Stimulated activated CD8-positive, alpha-beta memory T cell treated with anti-CD3 and anti-CD28 coated beads, Interleukin-15, amount 100 ng/mL, for 24 hours (primary cell): ENCODE results near the gene CDC45.

Source experiments
- DNase-seq: peaks from one replicate; pipeline ENCODE4 v3.0.0-alpha.2; 2020; ENCODE audit warnings: low read depth

The CDC45 gene

GRCh38 chr22:19496324-19496630, 16.6 kb downstream of the CDC45 start:
- DNase-seq: no peak

- DNase-seq: no peak
Measured at GRCh38 chr22:19497245-19497644, 17.5 kb downstream of the CDC45 start.

GRCh38 chr22:19498154-19498865, 18.6 kb downstream of the CDC45 start:
- DNase-seq: no peak

- no peak for DNase-seq
Measured at GRCh38 chr22:19498866-19499190, 19.1 kb downstream of the CDC45 start.

GRCh38 chr22:19499236-19499879, 19.6 kb downstream of the CDC45 start:
- DNase-seq: no peak

GRCh38 chr22:19499880-19500242, 20.1 kb downstream of the CDC45 start:
- no peak for DNase-seq

GRCh38 chr22:19501897-19502447, 22.3 kb downstream of the CDC45 start:
- no peak for DNase-seq

GRCh38 chr22:19503367-19503766, 23.6 kb downstream of the CDC45 start:
- DNase-seq: no peak

- DNase-seq: no peak
Measured at GRCh38 chr22:19503869-19504268, 24.1 kb downstream of the CDC45 start.

- DNase-seq: no peak
Measured at GRCh38 chr22:19504900-19505734, 25.4 kb downstream of the CDC45 start.

- no peak for DNase-seq
Measured at GRCh38 chr22:19505735-19506126, 26.0 kb downstream of the CDC45 start.

- no peak for DNase-seq
Measured at GRCh38 chr22:19506212-19506611, 26.5 kb downstream of the CDC45 start.

- no peak for DNase-seq
Measured at GRCh38 chr22:19507534-19507861, 27.8 kb downstream of the CDC45 start.

GRCh38 chr22:19508024-19508776, 28.5 kb downstream of the CDC45 start:
- no peak for DNase-seq

- no peak for DNase-seq
Measured at GRCh38 chr22:19509191-19509590, 29.5 kb downstream of the CDC45 start.

- no peak for DNase-seq
Measured at GRCh38 chr22:19509923-19510322, 30.2 kb downstream of the CDC45 start.

- DNase-seq: no peak
Measured at GRCh38 chr22:19510919-19511341, 31.2 kb downstream of the CDC45 start.

GRCh38 chr22:19513823-19514222, 34.1 kb downstream of the CDC45 start:
- DNase-seq: no peak

GRCh38 chr22:19514831-19515565, 35.3 kb downstream of the CDC45 start:
- DNase-seq: no peak

- DNase-seq: no peak
Measured at GRCh38 chr22:19515654-19516377, 36.1 kb downstream of the CDC45 start.
